NCI-H1417 treated with DMSO at 0.1 percent for 48 hours (cell line): Measurements from ENCODE around the gene MPHOSPH9.
"Not testable (repeated sequence)": the region's sequence is repeated elsewhere in the genome, so short reads cannot be mapped to it uniquely, and the experiment has no call there.

ENCODE experiments used
- DNase-seq: peaks from one replicate; lab custom pipeline; 2025; lab: John Stamatoyannopoulos, UW

The MPHOSPH9 gene

DNA sequence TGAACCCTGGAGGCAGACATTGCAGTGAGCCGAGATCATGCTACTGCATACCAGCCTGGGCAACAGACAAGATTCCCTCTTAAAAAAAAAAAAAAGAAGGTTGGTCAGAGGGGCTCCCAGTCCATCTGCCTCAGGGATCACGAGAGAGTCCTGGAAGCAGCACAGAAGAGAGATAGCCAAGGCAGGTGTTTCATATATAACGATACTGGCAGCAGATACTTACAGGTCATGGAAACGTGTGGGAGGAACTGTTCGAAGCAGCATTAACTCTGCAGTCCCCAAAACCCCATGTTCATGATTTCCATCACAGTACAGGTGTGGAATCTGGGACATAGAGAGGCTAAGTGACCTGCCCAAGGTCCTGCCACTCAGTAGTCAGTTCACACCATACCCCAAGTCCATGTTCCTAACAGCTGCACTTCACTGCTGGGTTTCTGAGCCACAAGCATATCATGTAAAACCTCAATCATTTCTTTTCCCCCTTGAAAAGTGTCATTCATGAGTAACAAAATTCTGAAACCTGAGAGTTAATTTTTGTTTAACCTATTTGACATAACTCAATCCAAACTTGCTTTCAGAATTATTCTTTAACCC, 22.0 kb upstream of the MPHOSPH9 start:
- no peak for DNase-seq

DNA sequence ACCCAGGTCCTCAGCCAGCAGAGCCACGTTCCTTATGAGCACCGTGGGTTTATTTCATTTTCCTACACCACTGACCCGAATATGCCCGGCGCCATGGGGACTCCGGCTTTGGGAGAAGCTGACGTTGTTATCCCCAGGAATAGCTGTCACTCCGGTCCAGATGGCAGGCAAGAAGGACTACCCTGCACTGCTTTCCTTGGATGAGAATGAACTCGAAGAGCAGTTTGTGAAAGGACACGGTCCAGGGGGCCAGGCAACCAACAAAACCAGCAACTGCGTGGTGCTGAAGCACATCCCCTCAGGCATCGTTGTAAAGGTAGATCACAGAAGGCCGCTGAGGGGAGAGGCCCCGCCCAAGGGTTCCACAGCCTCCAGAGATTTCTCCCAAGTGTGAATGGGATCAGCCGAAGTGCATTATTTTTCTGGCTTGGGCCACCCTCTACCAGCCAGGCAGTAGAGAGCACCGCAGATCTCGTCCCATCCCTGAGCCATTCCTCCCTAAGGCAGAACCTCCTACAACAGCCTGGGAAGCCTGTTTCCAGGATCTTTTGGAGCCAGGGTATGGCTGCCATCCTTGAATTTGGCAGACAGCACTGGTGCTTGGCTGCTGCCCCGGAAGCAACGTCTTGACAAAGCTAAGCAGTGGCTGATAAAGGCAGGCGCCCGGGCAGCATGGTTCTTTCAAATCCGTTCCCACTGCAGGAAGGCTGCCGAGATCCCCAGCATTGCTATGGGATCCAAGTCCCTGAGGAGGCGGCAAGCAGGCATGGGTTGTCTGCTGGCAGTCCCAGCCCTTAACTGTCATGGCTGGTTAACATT, 20.9 kb upstream of the MPHOSPH9 start:
- DNase-seq: no peak

DNA sequence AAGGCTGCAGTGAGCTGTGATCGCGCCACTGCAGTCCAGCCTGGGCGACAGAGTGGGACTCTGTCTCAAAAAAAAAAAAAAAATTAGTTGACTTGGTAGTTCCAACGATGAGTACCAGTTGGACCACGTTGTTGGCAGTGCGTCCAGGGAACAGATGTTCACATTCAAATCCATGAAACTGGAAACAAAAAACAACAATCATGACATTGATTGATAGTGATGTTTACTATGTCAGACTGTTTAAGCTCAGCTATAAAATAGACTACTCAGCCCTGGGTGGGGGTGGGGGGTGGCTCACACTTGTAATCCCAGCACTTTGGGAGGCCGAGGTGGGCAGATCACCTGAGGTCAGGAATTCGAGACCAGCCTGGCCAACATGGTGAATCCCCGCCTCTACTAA, 19.4 kb upstream of the MPHOSPH9 start:
- not testable (repeated sequence) for DNase-seq

DNA sequence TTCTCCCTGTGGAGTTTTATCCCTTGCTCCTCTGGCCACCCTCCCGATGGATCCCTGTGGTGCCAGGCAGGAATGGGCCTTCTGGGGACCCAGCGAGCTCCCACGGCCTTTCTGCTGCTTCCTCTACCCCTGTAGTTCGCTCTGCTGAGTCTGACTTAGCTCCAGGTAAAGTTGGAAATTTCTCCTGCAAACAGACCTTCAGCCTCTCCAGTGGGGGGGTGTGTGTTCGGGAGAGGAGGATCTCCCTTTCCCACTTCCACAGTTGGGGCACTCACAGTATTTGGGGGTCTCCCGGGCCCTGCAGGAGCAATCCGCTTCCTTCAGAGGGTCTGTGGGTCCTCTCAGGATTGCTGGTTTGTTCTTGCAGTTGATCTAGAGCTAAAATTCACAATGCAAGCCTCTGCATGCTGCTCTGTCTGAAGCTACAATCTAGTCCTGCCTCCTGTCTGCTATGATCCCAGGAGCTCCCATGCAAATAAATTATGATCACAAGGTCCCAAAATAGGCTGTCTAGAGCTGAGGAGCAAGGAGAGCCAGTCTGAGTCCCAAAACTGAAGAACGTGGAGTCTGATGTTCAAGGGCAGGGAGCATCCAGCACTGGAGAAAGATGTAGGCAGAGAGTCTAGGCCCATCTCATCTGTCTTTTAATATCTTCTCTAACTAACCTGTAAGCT, 18.6 kb upstream of the MPHOSPH9 start:
- DNase-seq: no peak

DNA sequence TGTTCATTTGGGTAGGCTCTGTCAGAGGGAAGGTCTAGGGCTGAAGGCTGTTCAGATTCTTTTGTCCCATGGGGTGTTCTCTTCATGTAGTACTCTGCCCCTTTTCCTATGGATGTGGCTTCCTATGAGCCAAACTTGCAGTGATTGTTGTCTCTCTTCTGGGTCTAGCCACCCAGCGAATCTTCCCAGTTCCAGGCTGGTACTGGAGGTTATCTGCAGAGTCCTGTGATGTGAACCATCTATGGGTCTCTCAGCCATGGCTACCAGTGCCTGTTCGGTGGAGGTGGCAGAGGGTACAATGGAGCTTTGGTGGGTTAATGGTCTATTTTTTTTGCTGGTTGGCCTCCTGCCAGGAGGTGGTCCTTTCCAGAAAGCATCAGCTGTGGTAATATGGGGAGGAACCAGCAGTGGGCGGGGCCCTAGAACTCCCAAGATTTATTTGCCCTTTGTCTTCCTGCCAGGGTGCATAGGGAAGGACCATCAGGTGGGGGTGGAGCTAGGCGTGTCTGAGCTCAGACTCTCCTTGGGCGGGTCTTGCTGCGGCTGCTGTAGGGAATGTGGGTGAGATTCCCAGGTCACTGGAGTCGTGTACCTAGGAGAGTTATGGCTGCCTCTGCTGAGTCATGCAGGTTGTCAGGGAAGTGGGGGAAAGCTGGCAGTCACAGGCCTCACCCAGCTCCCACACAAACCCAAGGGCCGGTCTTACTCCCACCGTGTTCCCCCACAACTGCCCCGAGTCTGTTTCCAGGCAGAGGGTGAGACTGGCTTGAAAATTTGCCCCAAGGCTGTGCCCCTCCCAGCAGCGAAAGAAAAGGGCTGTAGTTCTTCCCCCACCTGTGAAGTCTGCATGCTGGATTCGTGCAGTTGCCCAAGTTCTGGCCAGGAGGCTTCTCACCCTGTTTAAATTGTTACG, 17.8 kb upstream of the MPHOSPH9 start:
- no peak for DNase-seq

DNA sequence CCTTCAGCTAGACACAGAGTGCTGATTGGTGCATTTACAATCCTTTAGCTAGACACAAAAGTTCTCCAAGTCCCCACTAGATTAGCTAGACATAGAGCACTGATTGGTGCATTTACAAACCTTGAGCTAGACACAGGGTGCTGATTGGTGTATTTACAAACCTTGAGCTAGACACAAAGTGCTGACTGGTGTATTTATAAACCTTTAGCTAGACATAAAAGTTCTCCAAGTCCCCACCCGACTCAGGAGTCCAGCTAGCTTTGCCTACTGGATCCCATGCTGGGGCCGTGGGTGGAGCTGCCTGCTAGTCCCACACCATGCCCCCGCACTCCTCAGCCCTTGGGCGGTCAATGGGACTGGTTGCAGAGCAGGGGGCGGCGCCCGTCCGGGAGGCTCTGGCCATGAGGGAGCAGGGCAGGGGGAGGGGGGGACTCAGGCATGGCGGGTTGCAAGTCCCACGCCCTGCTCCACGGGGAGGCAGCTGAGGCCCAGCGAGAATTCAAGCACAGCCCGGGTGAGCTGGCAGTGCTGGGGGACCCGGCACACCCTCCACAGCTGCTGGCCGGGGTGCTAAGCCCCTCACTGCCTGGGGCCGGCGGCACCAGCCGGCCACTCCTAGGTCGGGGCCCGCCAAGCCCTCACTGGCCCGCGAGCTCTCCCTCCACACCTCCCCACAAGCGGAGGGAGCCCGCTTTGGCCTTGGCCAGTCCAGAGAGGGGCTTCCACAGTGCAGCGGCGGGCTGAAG, 16.2 kb upstream of the MPHOSPH9 start:
- DNase-seq: not testable (repeated sequence)

DNA sequence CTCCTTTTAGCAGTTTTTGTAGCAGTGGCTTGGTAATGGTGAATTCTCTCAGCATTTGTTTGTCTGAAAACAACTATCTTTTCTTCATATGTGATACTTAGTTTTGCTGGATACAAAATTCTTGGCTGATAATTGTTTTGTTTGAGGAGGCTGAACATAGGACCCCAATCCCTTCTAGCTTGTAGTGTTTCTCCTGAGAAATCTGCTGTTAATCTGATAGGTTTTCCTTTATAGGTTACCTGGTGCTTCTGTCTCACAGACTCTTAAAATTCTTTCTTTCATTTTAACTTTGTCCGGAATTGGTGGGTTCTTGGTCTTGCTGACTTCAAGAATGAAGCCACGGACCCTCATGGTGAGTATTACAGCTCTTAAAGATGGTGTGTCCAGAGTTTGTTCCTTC, 15.2 kb upstream of the MPHOSPH9 start:
- not testable (repeated sequence) for DNase-seq

DNA sequence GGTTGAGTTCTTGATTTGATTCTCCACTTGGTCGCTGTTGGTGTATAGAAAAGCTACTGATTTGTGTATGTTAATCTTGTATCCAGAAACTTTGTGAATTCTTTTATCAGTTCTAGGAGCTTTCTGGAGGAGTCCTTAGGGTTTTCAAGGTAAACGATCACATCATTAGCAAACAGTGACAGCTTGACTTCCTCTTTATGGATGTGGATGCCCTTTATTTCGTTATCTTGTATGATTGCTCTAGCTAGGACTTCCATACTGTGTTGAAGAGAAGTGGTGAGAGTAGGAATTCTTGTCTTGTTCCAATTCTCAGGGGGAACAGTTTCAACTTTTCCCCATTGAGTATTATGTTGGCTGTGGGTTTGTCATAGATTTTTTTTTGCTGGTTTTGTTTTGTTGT, 12.7 kb upstream of the MPHOSPH9 start:
- no peak for DNase-seq

DNA sequence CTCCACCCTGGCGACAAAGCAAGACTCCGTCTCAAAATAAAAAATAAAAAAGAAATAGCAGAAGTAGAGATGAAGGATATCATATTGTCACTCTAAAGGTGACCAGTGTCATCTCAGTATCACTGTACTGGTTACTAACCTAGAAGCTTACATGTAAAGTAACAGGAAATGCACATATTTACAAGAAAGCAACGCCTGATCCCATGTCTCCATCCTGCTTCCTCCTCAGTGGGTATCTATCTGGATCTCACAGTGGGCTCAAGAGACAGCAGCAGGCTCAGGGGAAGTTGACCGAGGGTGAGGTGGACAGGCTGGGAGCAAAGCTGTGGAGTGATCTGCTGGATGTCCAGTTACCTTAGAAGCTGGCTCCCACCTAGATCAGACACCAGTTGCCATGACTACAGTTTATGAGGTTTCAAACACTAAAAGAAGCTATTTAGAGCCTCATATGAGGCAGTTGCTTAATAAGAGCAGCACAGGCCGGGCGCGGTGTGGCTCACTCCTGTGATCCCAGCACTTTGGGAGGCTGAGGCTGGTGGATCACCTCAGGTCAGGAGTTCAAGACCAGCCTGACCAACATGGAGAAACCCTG, 10.8 kb upstream of the MPHOSPH9 start:
- DNase-seq: no peak

DNA sequence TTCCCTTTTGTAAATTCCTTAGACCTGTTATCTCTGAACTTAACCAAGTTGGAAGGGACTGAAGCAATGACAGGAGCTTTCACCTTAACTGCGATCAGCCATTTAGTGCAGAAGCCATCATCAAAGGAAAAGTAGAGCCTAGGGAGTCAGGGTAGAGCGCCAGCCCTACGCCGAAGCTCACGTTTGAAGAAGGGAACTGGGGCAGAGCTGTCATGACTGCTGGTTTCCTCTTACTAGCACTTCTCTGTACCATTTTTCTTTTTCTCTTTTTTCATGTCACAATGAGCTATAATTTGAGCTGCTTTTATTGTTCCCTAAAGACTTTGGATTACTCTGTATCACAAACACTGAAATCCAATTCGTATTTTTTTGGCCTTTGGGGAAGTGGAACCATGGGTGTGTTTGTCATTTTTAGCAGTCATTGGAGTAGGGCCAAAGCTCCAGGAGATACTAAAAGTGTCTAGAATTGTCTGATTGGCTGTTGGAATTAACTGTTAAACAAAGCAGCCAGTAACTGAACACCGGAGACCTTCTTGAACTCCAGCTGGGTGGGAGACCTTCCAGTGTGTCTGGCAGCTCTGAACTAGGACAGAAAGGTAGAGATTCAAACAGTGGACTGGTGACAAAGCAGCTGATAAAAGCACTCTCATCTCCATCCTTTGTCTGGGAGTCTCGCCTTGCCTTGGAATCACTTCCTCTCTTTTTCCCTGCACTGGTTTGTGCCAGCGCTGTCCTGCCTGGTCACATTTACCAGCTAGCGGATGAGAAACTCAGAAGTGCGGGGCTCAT, 9.4 kb upstream of the MPHOSPH9 start:
- DNase-seq: no peak

DNA sequence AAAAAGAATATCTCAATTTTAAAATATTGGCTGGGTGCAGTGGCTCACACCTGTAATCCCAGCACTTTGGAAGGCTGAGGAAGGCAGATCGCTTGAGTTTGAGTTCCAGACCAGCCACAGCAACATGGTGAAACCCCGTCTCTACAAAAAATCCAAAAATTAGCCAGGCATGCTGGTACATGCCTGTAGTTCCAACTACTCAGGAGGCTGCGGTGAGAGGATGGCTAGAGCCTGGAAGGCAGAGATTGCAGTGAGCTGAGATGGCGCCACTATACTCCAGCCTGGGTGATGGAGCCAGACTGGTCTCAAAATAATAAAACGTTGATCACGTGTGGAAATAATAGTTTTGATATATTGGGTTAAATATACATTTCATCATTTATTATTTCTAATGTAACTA, 6.0 kb upstream of the MPHOSPH9 start:
- no peak for DNase-seq

DNA sequence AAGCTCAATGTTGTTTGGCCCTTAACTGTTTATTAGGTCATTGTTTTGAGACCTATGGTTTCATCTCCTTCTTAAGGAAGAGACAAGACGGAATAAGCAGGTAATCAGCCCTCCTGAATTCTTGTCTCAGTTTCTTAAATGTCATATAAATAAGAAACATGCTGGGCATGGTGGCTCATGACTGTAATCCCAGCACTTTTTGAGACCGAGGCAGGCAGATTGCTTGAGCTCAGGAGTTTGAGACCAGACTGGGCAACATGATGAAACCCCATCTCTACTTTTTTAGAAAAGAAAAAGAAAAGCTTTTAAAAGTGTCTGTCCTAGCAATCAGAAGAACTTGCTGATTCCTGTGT, 5.4 kb upstream of the MPHOSPH9 start:
- DNase-seq: no peak

DNA sequence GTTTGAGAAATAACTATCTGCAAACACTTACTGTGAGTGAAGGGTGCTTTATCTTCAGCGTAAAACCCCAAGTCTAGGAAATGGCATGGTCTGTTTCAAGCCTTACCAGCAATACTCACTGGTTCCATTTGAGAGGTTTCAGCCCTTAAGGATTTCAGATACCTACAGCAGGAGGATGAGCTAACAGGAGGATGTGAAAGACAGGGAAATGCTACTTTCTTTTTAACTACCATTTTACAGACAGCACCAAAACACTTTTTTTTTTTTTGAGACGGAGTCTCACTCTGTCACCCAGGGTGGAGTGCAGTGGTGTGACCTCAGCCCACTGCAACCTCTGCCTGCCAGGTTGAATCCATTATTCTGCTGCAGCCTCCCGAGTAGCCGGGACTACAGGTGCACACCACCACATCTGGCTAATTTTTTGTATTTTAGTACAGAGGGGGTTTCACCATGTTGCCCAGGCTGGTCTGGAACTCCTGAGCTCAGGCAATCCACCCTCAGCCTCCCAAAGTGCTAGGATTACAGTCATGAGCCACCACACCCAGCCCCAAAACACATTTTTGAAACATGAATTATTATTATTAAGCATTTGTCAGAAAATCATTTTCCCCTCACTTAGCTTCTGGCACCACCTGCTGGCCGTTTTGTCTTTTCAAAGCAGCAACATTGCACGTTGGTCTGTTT, 4.8 kb upstream of the MPHOSPH9 start:
- no peak for DNase-seq

DNA sequence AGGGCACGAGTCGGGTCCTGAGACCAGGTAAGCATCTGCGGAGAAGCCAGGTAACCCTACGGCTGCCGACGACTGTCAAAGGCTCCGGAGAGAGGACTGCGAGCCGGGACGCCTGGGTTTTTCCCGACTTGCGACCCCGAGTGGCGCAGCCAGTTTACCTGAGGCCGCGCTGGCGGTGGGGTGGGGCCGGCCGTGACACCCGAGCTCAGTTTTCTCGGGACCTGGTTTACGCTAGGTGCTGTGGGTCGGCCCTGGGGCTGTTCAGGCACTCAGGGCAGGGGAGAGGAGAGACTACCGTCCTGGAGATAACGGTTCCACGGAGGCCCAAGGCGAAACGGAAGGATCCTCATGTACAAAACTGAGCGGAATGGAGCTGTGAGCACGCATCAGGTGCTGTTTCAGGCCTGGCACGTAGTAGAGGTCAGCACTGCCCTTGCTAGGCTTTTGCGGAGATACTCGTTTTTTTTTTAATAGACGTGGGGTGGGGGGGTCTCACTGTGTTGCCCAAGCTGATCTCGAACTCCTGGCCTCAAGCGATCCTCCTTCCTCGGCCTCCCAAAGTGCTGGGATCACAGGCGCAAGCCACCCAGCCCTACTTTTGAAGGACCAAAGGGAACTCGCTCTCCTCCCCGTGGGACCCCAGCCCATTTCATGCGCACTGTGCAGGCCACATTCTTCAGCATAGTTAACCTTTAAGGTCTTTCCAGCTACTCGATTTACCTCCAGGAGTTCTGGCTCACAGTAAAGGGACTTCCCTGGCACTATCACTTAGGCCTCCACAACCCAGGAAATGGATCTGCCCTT, 766 bp upstream of the MPHOSPH9 start:
- no peak for DNase-seq

DNA sequence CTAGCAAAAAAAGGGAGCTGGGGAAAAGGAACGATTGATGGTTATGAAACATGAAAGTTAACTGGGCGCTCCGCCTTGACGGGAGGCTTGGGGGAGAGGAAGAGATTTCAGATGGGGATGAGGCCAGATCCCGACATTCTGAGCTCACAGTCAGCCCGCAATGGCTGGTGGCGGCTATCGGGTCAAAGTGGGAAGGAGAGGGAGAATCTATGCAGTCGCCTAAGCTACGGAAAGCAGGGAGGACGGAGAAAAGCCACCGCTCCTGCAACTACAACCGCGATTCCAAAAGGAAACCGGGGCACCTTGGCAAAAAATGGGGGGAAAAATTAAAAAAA, 502 bp downstream of the MPHOSPH9 start:
- DNase-seq: no peak

DNA sequence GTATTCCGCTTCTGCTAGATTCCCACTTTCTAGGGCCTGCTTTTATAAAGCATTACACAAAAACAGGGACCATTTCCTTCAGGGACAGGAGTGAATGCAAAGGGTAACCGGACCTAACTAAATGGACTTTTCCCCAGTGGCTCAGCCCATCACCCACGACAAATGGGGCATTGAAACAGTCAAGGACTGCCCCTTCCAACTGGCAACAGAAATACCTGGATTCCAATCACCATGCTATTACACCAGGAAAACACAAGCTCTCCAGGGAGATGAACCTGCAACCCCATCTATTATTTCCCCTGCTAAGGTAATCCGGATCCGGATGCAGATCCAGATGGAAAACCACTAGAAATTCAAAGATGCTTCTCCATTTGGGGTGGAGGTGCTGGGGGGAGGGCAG, 1.0 kb downstream of the MPHOSPH9 start:
- DNase-seq: no peak

DNA sequence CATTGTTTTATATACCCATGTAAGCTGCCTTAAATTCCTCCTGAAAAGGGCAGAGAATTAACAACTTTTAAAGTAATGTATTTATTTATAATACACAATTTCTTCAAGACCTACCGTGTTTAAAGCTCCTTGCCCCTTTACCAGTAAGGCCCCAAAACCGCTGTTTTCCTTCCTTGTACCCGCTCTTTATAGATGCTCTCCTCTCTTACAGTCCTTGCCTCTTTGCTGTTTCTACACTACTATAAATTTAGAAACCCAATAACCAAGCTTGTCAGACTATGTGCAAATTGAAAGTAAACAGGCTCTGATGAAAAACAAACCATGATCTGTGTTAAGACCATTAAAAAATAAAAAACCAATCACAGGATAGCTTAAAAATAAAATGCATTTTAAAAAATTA, 3.9 kb downstream of the MPHOSPH9 start:
- DNase-seq: no peak

DNA sequence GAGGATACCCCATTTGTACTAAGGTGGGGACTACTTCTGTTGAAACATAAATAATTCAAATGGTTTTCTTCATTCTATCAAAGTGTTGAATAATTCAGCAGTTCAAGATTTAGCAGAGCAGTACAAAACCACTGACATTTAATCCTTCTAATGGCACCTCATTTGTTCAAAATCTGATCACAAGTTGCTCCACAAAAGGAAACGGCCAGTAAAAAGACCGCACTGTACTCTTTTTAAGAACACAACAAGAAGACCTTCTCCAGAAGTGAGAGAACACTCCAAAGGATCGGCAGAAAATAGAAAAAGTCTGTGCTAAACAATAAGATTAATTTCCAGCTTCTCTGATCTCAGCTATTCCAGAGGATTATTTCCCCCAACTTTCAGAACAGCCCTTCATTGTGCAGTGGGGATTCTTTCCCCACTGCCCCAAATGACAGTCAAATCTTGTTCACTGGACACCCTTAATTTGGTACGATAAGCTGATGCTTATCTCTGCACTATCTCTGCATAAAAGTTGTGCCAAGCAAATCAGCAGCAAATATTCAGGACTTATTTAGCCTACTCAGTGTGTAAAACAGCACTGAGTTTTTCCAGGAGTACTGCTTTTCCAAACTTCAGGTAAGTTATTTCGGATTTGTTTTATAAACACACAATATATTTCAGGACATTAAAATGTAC, 5.2 kb downstream of the MPHOSPH9 start:
- DNase-seq: no peak

DNA sequence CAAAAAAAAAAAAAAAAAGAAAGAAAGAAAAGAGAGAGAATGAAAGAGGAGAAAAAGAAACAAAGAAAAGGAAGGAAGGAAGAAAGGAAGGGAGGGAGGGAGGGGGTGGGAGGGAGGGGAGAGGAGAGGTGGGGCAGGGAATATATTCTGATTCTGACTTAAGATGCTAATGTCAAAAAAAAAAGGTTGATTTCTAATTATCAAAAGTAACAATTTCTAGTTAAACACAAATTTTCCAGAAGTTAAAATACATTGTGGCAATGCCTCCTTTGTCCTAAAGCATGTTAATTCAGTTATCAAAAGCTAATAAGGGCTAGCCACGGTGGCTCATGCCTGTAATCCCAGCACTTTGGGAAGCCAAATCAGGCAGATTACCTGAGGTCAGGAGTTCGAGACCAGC, 7.5 kb downstream of the MPHOSPH9 start:
- DNase-seq: no peak
